GM13977 (cell line): ENCODE data around the gene HSD11B1L.
"Not testable (repeated sequence)": the region's sequence is repeated elsewhere in the genome, so short reads cannot be mapped to it uniquely, and the experiment has no call there.

Experiments
- DNase-seq: peaks from one replicate; pipeline ENCODE4 v3.0.0; 2012; ENCODE audit warnings: low spot score
- CTCF ChIP-seq: IDR thresholded peaks from 2 replicates; pipeline ENCODE4 v1.5.1; 2012; ENCODE audit warnings: mild to moderate bottlenecking, control low read depth; ENCODE audit not compliant: insufficient read depth; ENCODE audit errors: extremely low read depth, missing control alignments
- in situ Hi-C: fragments of 300-500 bp; cut with MboI; formaldehyde crosslinking; loops from one replicate; pipeline ENCODE4 v1.12.0; 2022; ENCODE audit warnings: low sequenced_read_pairs, low pct_unique_long_range_greater_than_20kb, mixed read lengths, inconsistent platforms; ENCODE audit not compliant: unreplicated experiment

The HSD11B1L gene

GRCh38 chr19:5698635-5699422 lies 18.0 kb downstream of the HSD11B1L start:
- in situ Hi-C loops = no loop called here
- DNase-seq = no peak
- TF ChIP-seq CTCF = no peak

- no peak for DNase-seq
- in situ Hi-C loops = no loop called here
- no peak for TF ChIP-seq CTCF
These were observed 19.7 kb downstream of the HSD11B1L start for GRCh38 chr19:5700455-5701092.

- DNase-seq, in situ Hi-C loops: not testable (repeated sequence)
These were observed 21.2 kb downstream of the HSD11B1L start for GRCh38 chr19:5702053-5702410.

GRCh38 chr19:5703819-5704818 lies 23.3 kb downstream of the HSD11B1L start:
- TF ChIP-seq CTCF = no peak
- DNase-seq = no peak
- in situ Hi-C loops = no loop called here

- no peak for DNase-seq
- in situ Hi-C loops = no loop called here
- no peak for TF ChIP-seq CTCF
These were observed 24.7 kb downstream of the HSD11B1L start for GRCh38 chr19:5705552-5705951.

GRCh38 chr19:5706876-5707573 lies 26.2 kb downstream of the HSD11B1L start:
- DNase-seq = peak; percentile 28
- TF ChIP-seq CTCF = no peak
- in situ Hi-C loops = no loop called here
